ENCODE measurements around the gene DNAJB9. TPM values are rescaled to one million over a fixed set of nuclear protein-coding genes. Genes with fewer than 3 reads are reported as not detected.

The DNAJB9 gene
- polyA plus RNA-seq, 3 donors: 18.1 to 20.7 (median 18.4) TPM

GRCh38 chr7:108557191-108557590 is 12.5 kb upstream of the DNAJB9 start:
- Mint-ChIP-seq H3K4me1 (peaks cover 1% of the 10 kb centered on the region), H3K27me3 (ENCODE audit: low read depth in 3 of 3) (peaks cover 0 to 2% (median 0%) of the 10 kb centered on the region in 3 donors), H3K36me3 (peaks cover 4 to 12% of the 10 kb centered on the region in 2 donors), H3K27ac (no peak overlapping the region), H3K9me3 (peaks cover 17 to 51% (median 32%) of the 10 kb centered on the region in 7 donors), H3K4me3 (no peak overlapping the region)
- DNase-seq: no peak
- peaks cover 22 to 32% of the 10 kb centered on the region in 2 donors for H3K9me3 ChIP-seq (replicated peaks in 1 of 2; ENCODE audit: control insufficient read depth in 1 of 2, insufficient read depth in 1 of 2, low read length in 2 of 2)
- no peak overlapping the region for H3K9ac ChIP-seq (ENCODE audit: insufficient read depth, low read length, poor library complexity, severe bottlenecking)
- H3K27ac ChIP-seq (ENCODE audit: low read depth in 1 of 2, low read length in 2 of 2): no peak overlapping the region
- H3K79me2 ChIP-seq (ENCODE audit: insufficient read depth, low read length): no peaks in the 10 kb centered on the region
- no peak for TF ChIP-seq CTCF (IDR thresholded peaks at IDR 0.05)
- no peaks in the 10 kb centered on the region for H4K20me1 ChIP-seq (ENCODE audit: insufficient read depth, low read length)
- no peak overlapping the region for H2AFZ ChIP-seq (ENCODE audit: insufficient read depth, low read depth, low read length, poor library complexity, severe bottlenecking)
- intact Hi-C loops (cut with micrococcal nuclease): no loop called here
- H3K27me3 ChIP-seq (ENCODE audit: control insufficient read depth in 2 of 2, insufficient read depth in 2 of 2, low read length in 2 of 2): no peaks in the 10 kb centered on the region
- 100% methylated on average over 2 of the region's 3 CpGs for WGBS (ENCODE audit: insufficient coverage)
- H3K4me3 ChIP-seq (replicated peaks in 1 of 3; ENCODE audit: low read depth in 2 of 3, low read length in 3 of 3): no peak overlapping the region
- H3K4me1 ChIP-seq (ENCODE audit: control insufficient read depth in 1 of 2, insufficient read depth in 2 of 2, low read length in 2 of 2): no peaks in the 10 kb centered on the region
- no peak overlapping the region for H3K4me2 ChIP-seq (replicated peaks; ENCODE audit: extremely low read depth, low read length, poor library complexity, severe bottlenecking)
- no peaks in the 10 kb centered on the region for H3K36me3 ChIP-seq (replicated peaks in 1 of 2; ENCODE audit: control insufficient read depth in 1 of 2, insufficient read depth in 2 of 2, low read length in 2 of 2)

DNA sequence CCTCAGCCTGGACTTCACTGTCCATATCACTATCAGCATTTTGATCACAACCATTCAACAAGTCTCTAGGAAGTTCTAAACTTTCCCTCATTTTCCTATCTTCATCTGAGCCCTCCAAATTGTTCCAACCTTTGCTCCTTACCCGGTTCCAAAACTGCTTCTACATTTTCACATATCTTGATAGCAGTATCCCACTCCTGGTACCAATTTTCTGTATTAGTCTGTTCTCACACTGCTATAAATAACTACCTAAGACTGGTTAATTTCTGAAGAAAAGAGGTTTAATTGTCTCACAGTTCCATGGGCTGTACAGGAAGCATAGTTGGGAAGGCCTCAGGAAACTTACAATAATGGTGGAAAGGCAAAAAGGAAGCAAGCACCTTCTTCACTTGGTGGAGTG is 12.1 kb upstream of the DNAJB9 start:
- H2AFZ ChIP-seq (ENCODE audit: insufficient read depth, low read depth, low read length, poor library complexity, severe bottlenecking): no peak overlapping the region
- no peak overlapping the region for H3K4me3 Mint-ChIP-seq
- intact Hi-C loops (cut with micrococcal nuclease): no loop called here
- peaks cover 0 to 2% (median 0%) of the 10 kb centered on the region in 3 donors for H3K27me3 Mint-ChIP-seq (ENCODE audit: low read depth in 3 of 3)
- H3K4me1 Mint-ChIP-seq: no peaks in the 10 kb centered on the region
- no CpG with 5 or more reads among the region's 1 CpG for WGBS (ENCODE audit: insufficient coverage)
- no peaks in the 10 kb centered on the region for H3K4me1 ChIP-seq (ENCODE audit: control insufficient read depth in 1 of 2, insufficient read depth in 2 of 2, low read length in 2 of 2)
- H3K79me2 ChIP-seq (ENCODE audit: insufficient read depth, low read length): no peaks in the 10 kb centered on the region
- H3K36me3 ChIP-seq (replicated peaks in 1 of 2; ENCODE audit: control insufficient read depth in 1 of 2, insufficient read depth in 2 of 2, low read length in 2 of 2): no peaks in the 10 kb centered on the region
- no peak for TF ChIP-seq CTCF (IDR thresholded peaks at IDR 0.05)
- H3K9ac ChIP-seq (ENCODE audit: insufficient read depth, low read length, poor library complexity, severe bottlenecking): no peak overlapping the region
- H3K36me3 Mint-ChIP-seq: peaks cover 4 to 12% of the 10 kb centered on the region in 2 donors
- H3K27ac Mint-ChIP-seq: no peak overlapping the region
- H4K20me1 ChIP-seq (ENCODE audit: insufficient read depth, low read length): no peaks in the 10 kb centered on the region
- H3K4me3 ChIP-seq (replicated peaks in 1 of 3; ENCODE audit: low read depth in 2 of 3, low read length in 3 of 3): no peak overlapping the region
- no peak for DNase-seq
- peaks cover 22 to 32% of the 10 kb centered on the region in 2 donors for H3K9me3 ChIP-seq (replicated peaks in 1 of 2; ENCODE audit: control insufficient read depth in 1 of 2, insufficient read depth in 1 of 2, low read length in 2 of 2)
- H3K27me3 ChIP-seq (ENCODE audit: control insufficient read depth in 2 of 2, insufficient read depth in 2 of 2, low read length in 2 of 2): no peaks in the 10 kb centered on the region
- no peak overlapping the region for H3K4me2 ChIP-seq (replicated peaks; ENCODE audit: extremely low read depth, low read length, poor library complexity, severe bottlenecking)
- peaks cover 17 to 51% (median 32%) of the 10 kb centered on the region in 7 donors for H3K9me3 Mint-ChIP-seq
- no peak overlapping the region for H3K27ac ChIP-seq (ENCODE audit: low read depth in 1 of 2, low read length in 2 of 2)

Measured in CD14-positive monocyte (primary cell).